Transverse colon (tissue), 4 donors: ENCODE results near the gene CLEC4M. TPM values are rescaled to one million over a fixed set of nuclear protein-coding genes. Genes with fewer than 3 reads are reported as not detected.

Source experiments
- DNase-seq: peaks from one replicate; pipeline ENCODE4 v3.0.0-alpha.2; 2019
- H3K27ac ChIP-seq, 4 donors: fragments of 200-600 bp; sonication (generic); 2 replicates each; pipeline ENCODE4 v1.5.1; 2016 to 2018; ENCODE audit warnings: inconsistent platforms in 4 of 4
- H3K27me3 ChIP-seq: fragments of 200-600 bp; sonication (generic); 2 replicates; pipeline ENCODE4 v1.5.1; 2017; ENCODE audit warnings: inconsistent platforms
- H3K36me3 ChIP-seq, 4 donors: fragments of 200-600 bp; sonication (generic); 2 replicates each; pipeline ENCODE4 v1.5.1; 2017 to 2019; ENCODE audit warnings: inconsistent platforms in 4 of 4
- H3K4me1 ChIP-seq, 4 donors: fragments of 200-600 bp; sonication (generic); 2 replicates each; pipeline ENCODE4 v1.5.1; 2017 to 2020; ENCODE audit warnings: inconsistent platforms in 4 of 4
- H3K4me3 ChIP-seq, 4 donors: fragments of 200-600 bp; sonication (generic); 1 replicate in 1 of 4; 2 replicates in 3 of 4; pipeline versions ENCODE4 v1.5.1 to v1.6.1; 2017 to 2019; ENCODE audit warnings: inconsistent platforms in 4 of 4
- H3K9me3 ChIP-seq, 2 donors: fragments of 200-600 bp; sonication (generic); 2 replicates each; pipeline ENCODE4 v1.5.1; 2017 to 2019; ENCODE audit warnings: inconsistent platforms in 2 of 2
- CTCF ChIP-seq, 5 experiments: fragments of 200-600 bp in 3 of 5; fragments of 450-650 bp in 2 of 5; sonication (generic) in 3 of 5; IDR thresholded peaks; 1 replicate in 2 of 5; 2 replicates in 3 of 5; pipeline ENCODE4 v1.5.1; 2016 to 2017; ENCODE audit warnings: antibody characterized with exemption in 5 of 5, inconsistent platforms in 3 of 5, mild to moderate bottlenecking in 2 of 5, moderate library complexity in 1 of 5
- EP300 ChIP-seq: sonication (generic); formaldehyde crosslinking; IDR thresholded peaks from one replicate; pipeline ENCODE4 v1.6.1; 2017; ENCODE audit warnings: antibody characterized with exemption, low read depth
- POLR2A ChIP-seq: fragments of 450-650 bp; IDR thresholded peaks from one replicate; pipeline ENCODE4 v1.6.1; 2016; ENCODE audit warnings: antibody characterized with exemption, mild to moderate bottlenecking, moderate library complexity
- POLR2AphosphoS5 ChIP-seq, 3 donors: sonication (generic); formaldehyde crosslinking; IDR thresholded peaks; one replicate each; pipeline ENCODE4 v1.6.1; 2016; ENCODE audit warnings: antibody characterized with exemption in 3 of 3
- WGBS, 2 donors: methylation state at CpG; one replicate each; pipeline ENCODE4 v1.1.5; 2018; ENCODE audit warnings: low coverage in 1 of 2; 5-methylcytosine and 5-hydroxymethylcytosine counted together
- in situ Hi-C, 4 donors: fragments of 200-750 bp; cut with MboI; loops; one replicate each; pipeline versions ENCODE4 v1.15.0 to v1.15.1; 2017; ENCODE audit warnings: low sequenced_read_pairs in 3 of 4, low pct_ligation_motif_present in 1 of 4, low pct_unique_long_range_greater_than_20kb in 1 of 4
- intact Hi-C: fragments of 100-400 bp; cut with DNase I; formaldehyde crosslinking; loops from one replicate; pipeline ENCODE4 v1.15.1; 2023; ENCODE audit warnings: low total_unique reads
- total RNA-seq, 4 donors: library from RNA; depleted of rRNA; stranded (reverse); fragments of >200 nt; gene quantifications; one replicate each; pipeline ENCODE4 v1.1.0, GENCODE V29; 2016

Gene CLEC4M
- total RNA-seq, 4 donors from 2014 or later = 0.16 TPM; not detected in 3

- peaks cover 0 to 8% (median 0%) of the 10 kb centered on the region in 4 donors for H3K4me1 ChIP-seq
- in situ Hi-C loops (no loop called here), intact Hi-C loops (no loop called here)
- no peaks in the 10 kb centered on the region for H3K36me3 ChIP-seq
- H3K9me3 ChIP-seq = no peaks in the 10 kb centered on the region
- H3K4me3 ChIP-seq = no peak overlapping the region
- no peak overlapping the region for H3K27ac ChIP-seq
- WGBS, 2 donors = 10 to 21% methylated on average over 2 to 8 of the region's 8 CpGs
- no peak for DNase-seq
- H3K27me3 ChIP-seq = no peaks in the 10 kb centered on the region
- no peak for TF ChIP-seq EP300
Measured at GRCh38 chr19:7772752-7773291, 9.8 kb downstream of the CLEC4M start.

- TF ChIP-seq EP300 = no peak
- no peak for TF ChIP-seq POLR2AphosphoS5 (IDR thresholded peaks at IDR 0.05)
- no peak for TF ChIP-seq CTCF (IDR thresholded peaks at IDR 0.05)
- no peak for TF ChIP-seq POLR2A
- Histone ChIP-seq H3K4me1 (peaks cover 0 to 8% (median 0%) of the 10 kb centered on the region in 4 donors), H3K4me3 (no peak overlapping the region), H3K27me3 (no peaks in the 10 kb centered on the region), H3K9me3 (no peaks in the 10 kb centered on the region), H3K36me3 (no peaks in the 10 kb centered on the region), H3K27ac (no peak overlapping the region)
- in situ Hi-C loops (no loop called here), intact Hi-C loops (no loop called here)
- DNase-seq = no peak
- WGBS, 2 donors = 70% methylated on average over 9 of the region's 9 CpGs; no CpG with 5 or more reads in 1 of the 2 donors
Measured at GRCh38 chr19:7773841-7774240, 10.8 kb downstream of the CLEC4M start.

- Histone ChIP-seq H3K9me3 (no peaks in the 10 kb centered on the region), H3K36me3 (no peaks in the 10 kb centered on the region), H3K4me1 (peaks cover 0 to 8% (median 0%) of the 10 kb centered on the region in 4 donors), H3K27me3 (peaks cover 15% of the 10 kb centered on the region), H3K4me3 (no peak overlapping the region), H3K27ac (no peak overlapping the region)
- intact Hi-C loops = no loop called here
- TF ChIP-seq CTCF (IDR thresholded peaks at IDR 0.05) = no peak
- TF ChIP-seq EP300 = no peak
- no peak for TF ChIP-seq POLR2A
- no peak for TF ChIP-seq POLR2AphosphoS5 (IDR thresholded peaks at IDR 0.05)
- in situ Hi-C loops = no loop called here
- DNase-seq = no peak
- WGBS, 2 donors = 88 to 93% methylated on average over 3 to 9 of the region's 9 CpGs
Measured at GRCh38 chr19:7775761-7776160, 12.7 kb downstream of the CLEC4M start.

GRCh38 chr19:7778081-7778480, 15.0 kb downstream of the CLEC4M start:
- intact Hi-C loops = no loop called here
- no peaks in the 10 kb centered on the region for H3K9me3 ChIP-seq
- TF ChIP-seq EP300 (no peak), CTCF (IDR thresholded peaks at IDR 0.05) (no peak), POLR2AphosphoS5 (IDR thresholded peaks at IDR 0.05) (no peak)
- no peak overlapping the region for H3K27ac ChIP-seq
- DNase-seq = no peak
- H3K4me1 ChIP-seq = peaks cover 0 to 1% (median 0%) of the 10 kb centered on the region in 4 donors
- no peaks in the 10 kb centered on the region for H3K36me3 ChIP-seq
- WGBS, 2 donors = 51 to 59% methylated on average over 4 to 5 of the region's 5 CpGs
- H3K27me3 ChIP-seq = peaks cover 38% of the 10 kb centered on the region
- in situ Hi-C loops = no loop called here
- H3K4me3 ChIP-seq = no peak overlapping the region
